EL (cell line): ENCODE results near the gene FAM53B.

Experiments used
- DNase-seq: peaks from one replicate; pipeline ENCODE4 v3.0.0-alpha.2; 2016

The FAM53B gene

DNA sequence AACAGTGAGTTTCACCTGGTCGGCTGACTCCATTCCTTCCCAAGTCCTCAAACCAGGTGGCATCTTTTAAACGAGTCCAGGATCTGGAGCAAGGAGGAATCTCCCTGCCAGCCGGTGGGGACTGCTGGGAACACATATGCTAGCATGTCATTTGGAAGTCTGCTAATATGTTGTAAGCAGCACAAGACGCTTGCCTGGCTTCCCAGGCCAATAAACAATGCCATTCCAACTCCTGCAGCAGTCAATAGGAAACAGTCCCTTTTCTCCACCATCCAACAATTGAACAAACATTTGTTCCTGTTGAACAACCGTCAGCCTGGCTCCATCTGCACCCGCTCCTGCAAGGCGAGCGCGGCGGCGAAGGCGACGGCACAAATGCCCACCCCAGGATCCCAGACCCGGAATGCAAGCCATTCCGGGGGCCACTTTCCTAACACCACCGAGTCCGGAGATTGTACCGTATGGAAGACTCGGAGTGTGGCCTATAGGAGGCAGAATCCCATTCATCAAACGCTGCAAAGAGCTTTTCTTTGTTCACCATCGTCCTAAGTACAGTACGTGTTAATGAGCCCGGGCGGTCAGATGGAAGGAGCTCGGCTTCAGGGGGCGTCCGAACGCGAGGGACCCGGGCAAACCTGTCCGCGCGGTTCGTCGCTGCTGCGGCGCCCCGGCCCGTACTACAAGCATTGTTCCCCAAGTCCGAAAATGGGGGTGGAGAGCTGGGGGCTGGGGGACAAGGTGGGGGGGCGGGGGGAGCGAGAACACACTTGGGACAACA, 1.6 kb downstream of the FAM53B start:
- DNase-seq = peak; percentile 36

GRCh38 chr10:124741922-124742412, 2.2 kb downstream of the FAM53B start:
- DNase-seq = no peak

GRCh38 chr10:124741281-124741921, 2.8 kb downstream of the FAM53B start:
- peak; percentile 78 for DNase-seq

DNA sequence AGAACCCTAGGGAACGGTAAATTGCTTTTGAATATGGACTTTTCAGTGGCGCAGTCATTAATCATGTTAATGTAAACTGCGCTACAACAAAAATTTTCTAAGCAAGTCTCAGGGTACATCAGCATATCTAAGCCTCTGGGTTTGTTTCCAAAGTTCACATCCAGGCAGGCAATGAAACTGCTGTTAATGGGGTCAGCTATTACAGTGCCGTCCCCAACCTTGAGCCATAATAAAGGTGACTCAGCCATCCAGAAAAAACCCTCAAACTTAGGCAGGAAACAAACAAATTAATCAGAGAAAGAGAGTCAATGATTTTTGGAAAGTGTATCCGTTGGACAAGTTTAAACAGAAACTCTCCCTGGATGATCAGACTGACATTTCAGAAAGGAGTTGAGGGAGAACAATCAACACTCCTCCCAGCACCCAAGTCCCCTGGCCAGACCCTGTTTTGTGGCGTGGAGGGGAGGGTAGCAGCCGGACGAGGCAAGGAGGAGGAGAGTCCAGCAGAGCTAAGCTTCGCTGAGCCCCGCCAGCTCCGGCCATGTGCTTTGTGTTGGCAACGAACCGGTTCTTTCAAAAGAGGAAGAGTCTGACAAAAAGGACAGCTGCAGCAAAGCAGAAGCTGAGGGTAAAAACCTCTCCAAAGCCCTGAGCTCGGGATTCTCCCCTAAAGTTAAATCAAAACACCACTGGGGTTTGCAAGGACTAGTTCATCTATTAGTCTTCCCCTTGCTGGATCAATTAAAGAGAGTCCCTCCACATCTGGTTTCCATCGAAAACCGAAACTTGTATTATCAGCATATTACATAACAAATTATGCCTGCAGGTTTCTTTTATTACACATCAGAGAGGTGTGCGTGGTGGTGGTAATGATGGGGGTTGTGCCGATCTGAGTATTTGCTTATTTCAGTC, 3.6 kb downstream of the FAM53B start:
- peak; percentile 37 for DNase-seq

DNA sequence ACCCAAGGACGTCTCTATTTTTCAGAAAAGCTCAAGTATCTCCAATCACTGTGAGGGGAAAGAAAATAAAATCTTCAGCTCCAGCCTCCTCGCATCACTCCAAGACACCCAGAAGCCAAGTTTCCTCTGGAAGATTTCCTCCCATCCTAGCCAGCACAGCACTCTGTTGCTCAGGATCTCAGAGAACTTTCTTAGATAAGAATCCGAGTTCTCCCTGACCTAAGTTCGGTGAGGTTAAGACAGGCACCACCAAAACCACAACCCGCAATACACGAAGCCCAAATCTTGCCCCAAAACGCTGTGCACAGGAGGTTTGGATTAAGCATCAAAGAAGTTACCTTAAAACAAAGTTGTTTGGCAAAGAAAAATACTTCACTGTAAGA, 4.2 kb downstream of the FAM53B start:
- DNase-seq = no peak

GRCh38 chr10:124739119-124739921, 4.9 kb downstream of the FAM53B start:
- no peak for DNase-seq

DNA sequence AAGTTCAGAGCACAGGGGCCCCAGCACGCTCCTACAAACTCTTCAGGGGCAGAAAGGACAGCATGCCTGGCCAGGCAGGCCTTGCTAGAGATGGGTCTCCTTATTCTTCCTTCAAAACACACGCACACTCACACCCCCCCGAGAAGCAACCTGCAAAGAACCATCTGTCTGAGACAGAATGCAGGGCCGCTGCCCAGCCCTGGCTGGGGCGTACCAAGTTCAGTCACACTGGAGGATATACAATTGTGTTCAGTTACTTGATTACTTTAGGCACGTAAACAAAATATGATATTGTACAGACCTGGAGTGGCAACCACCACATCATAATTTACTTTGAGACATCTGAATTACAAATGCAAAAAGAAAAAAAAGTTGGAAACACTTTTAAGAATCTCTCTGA, 5.7 kb downstream of the FAM53B start:
- DNase-seq = no peak

DNA sequence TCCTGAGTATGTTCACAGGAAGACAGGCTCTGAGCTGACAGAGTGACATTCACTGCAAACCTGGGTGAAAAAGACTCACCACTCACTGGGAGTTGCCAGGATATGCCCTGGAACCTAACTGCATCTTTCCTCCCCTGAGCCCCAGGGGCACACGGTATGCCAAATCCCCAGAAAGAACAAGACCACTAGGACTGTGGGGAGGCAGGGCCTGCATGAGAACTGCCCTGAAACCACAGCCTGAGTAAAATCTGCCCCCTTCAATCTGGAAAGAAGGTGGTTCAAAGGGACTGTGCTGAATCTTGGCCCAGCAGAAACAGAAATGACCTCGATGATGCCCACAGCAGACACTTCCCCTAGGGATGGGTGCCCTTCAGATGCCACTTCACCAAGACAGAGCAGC, 6.5 kb downstream of the FAM53B start:
- DNase-seq = no peak

GRCh38 chr10:124737221-124737620, 7.0 kb downstream of the FAM53B start:
- no peak for DNase-seq

DNA sequence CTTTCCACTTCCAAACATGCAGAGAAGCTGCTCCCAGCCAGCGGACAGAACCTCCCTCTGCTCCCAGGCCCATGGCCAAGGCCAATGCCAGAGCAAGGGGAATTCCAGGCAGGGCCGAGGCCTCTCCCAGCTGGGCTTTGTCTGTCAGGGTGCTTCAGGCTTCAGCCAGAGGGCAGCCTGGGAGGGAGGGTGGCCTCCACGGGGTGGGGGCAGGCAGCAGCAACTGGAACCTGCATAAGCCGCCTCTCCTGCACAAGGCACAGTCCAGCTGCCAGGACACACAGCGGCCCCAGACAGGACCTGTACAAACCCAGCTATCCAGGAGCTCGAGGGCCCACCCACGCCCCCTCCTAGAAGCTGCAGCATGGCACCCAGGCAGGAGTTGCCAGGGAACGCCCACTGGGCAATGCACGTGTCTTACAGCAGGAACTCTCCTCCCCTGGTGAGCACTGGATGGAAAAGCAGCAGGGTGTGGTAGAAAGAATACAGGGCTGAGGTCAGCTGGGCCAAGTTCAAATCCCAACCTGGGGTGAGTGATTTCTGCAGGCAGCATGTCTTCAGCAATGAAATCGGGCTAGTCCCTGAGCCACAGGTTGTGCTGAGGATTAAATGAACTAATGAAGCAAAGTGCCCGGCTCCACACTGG, 7.6 kb downstream of the FAM53B start:
- peak; percentile 14 for DNase-seq

DNA sequence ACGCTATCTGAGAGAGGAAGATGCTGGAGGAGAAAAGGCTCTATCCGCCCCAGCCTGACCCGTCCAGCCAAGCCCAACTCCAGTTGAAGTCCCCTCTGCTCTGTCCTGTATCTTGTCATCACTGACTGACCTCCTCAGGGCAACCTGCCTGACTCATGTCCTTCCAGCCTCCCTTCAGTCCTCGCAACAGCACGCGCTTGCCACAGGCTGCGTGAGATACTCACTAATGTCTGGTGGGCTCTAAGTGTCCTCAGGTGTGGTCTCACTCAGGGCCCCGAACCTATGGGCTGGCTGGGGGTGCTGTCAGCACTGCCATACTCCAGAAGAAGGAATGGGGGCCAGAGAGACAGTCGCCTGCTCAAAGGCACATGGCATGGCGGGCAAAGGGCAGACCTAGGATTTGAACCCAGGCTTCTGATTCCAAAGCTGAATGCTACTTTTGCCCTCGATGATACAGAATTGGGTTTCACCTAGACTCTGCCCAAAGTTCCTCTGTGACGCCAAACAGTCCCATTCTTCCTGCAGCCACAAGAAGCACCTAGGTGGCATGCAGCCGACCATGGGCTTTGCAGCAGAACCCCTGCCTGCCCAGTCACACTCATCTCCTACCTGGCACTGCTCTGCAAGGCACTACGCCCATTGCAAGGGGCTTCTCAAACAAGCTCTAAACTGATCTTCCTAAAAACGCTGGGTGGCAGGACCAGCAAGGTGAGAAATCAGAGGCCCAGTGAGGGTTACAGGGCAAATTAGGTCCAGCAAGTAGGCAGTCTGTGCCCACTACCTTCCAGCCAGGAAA, 8.5 kb downstream of the FAM53B start:
- no peak for DNase-seq

DNA sequence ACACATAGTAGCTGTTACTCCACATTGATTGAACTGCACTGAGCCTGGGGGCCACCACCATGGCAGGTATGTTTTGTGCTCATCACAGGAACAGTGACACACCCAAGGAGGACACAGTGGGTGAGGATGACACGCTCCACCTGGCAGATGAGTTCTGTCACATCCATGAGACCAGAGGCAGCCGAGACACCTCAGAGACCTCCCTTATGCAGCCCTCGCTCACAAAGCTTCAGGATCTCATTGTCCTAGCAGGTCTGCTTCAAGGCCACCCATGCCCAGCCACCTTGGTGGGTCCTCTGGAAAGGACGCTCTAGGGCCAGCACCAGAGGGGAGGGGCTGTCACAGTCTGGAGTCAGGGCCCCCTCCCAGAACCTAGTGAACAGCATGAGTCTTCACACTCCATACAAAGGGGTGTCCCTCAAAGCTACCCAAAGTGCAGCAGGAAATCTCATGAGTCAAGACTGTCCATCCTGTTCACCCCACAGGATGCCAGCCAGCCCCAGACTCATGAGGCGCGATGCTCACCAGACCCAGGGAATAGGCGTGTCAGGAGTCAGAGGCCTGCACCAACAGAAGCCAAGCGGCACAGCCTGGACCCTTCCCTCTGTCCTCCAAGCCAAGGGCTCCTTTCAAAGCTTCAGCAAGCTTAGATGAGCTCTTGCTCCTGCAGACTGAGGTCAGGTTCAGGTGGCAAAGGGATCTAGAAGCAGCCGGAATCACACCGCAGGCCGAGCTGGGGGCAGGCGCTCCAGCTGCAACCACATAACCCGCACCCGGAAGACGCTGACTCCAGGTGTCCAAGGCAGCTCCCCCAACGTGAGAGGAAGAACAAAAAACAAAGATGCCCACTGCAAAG, 9.6 kb downstream of the FAM53B start:
- DNase-seq = no peak

GRCh38 chr10:124733571-124734245, 10.5 kb downstream of the FAM53B start:
- DNase-seq = no peak

- no peak for DNase-seq
Observed at GRCh38 chr10:124732931-124733570, 11.1 kb downstream of the FAM53B start.

DNA sequence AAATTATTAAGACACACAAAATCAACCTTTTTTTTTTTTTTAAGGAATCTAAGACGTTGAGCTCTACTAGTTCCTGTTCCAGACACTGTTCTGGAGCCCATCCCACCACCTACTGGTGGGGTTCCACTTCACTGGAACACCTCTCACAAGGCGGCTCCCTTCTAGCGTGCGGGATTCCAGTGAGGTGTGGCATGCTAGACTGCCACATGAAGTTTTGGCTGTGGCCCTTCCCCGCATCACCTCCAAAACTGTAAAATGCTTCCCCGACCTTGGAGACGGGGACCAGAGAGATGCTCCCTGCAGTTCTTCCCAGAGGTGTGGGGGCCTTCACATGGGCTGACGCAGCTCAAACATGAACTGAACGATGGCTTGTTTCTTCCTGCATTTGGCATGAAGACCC, 12.6 kb downstream of the FAM53B start:
- no peak for DNase-seq

DNA sequence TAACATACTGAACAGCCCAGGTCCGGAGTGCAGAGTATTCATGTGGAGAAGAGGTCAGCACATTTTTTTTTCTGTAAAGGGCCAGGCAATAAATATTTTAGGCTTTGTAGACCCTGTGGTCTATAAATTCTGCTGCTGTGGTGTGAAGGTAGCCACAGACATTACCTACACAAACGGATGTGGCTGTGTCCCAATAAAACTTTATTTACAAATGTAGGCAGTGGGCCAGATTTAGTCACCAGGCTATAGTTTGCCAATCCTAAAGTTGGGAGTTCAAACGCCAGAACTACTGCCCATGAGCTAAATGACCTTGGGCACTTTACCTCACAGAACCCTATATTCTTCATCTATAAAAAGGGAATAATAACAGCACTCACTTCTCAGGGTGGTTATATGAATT, 13.4 kb downstream of the FAM53B start:
- no peak for DNase-seq

DNA sequence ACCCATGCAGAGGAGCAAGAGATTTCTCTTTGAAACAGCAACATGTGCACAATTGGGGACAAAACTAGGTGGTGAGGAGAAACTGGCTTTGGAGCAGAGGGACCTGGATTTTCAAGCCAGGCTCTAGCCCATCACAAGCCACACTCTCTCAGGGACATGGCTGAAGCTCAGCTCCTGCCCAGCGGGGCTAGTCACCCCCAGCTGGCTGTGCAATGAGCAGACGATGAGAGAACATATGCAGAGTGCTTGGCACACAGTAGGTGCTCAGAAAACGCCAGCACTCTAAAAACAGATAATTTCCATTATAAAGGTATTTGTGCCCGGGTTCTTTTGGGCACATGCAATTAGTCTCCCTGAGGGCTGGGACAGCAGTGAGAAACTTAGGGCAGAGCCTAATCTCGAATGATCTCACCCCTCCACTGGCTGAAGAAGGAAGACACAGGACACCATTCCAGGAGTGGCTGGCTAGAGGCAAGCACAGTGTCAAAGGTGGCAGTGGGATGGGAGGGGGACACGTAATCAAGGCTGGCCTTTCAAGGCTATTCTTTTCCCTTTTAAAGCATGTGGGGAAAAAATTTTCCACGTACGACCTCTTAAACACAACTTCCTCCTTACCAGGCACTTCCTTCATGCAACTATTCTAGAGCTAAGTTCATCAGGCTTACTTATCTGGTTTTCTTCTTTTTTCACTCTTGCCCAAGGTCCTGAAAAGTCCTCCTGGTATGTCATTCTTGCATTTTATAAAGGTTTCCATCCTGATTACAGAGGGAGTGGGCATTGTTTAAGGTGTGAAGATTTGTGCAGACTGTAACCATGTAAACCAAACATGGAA, 15.1 kb downstream of the FAM53B start:
- no peak for DNase-seq
